Cardiac fibroblast (primary cell): ENCODE results near the gene F2R.

Experiments
- DNase-seq, 2 donors: peaks; one replicate each; pipeline versions ENCODE4 v3.0.0 to v3.0.0-alpha.2; 2010; ENCODE audit warnings: low read depth in 2 of 2
- H3K4me3 ChIP-seq, 2 donors: replicated peaks in 1 of 2; 1 replicate in 1 of 2; 2 replicates in 1 of 2; pipeline ENCODE4 v1.5.1; 2011; ENCODE audit warnings: low read depth in 2 of 2, low read length in 2 of 2, mild to moderate bottlenecking in 2 of 2, moderate library complexity in 1 of 2
- CTCF ChIP-seq: IDR thresholded peaks from one replicate; pipeline ENCODE4 v1.5.1; 2011; ENCODE audit warnings: low read depth, mild to moderate bottlenecking, low read length, inconsistent platforms

The F2R gene

DNA sequence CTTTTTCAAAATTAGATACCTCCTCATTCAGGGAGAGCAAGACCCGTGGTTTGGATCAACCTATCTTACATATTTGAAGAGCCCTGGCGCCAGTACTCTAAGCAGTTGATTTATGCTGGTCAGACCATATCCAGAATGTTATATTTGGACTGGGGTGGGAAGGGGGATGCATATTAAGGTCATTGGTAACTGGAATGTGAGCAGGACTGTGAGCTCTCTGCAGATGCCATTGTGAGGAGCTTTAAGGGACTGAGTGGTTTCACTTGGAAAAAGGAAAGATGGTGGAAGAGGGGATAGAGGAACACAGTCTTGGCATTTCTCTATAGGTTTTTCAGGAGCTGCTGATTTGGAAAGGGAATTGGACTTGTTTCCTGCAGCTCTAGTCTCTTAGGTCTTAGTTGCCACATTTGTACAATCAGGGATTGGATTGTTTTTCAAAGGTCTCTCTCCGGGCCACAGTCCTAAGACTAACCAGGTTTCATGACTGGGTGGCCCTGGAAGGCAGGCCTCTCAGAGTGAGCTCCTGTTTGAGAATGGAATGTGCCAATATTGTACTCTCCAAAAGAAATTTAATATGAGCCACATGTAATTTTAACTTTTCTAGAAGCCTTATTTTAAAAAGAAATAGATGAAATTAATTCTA, 25.8 kb upstream of the F2R start:
- no peak overlapping the region for H3K4me3 ChIP-seq
- no peak for TF ChIP-seq CTCF
- peak in 1 of 2 donors; percentile 44 for DNase-seq

GRCh38 chr5:76690704-76691466, 25.0 kb upstream of the F2R start:
- TF ChIP-seq CTCF, result no peak
- H3K4me3 ChIP-seq, result no peak overlapping the region
- DNase-seq, result peak in 1 of 2 donors; percentile 82

DNA sequence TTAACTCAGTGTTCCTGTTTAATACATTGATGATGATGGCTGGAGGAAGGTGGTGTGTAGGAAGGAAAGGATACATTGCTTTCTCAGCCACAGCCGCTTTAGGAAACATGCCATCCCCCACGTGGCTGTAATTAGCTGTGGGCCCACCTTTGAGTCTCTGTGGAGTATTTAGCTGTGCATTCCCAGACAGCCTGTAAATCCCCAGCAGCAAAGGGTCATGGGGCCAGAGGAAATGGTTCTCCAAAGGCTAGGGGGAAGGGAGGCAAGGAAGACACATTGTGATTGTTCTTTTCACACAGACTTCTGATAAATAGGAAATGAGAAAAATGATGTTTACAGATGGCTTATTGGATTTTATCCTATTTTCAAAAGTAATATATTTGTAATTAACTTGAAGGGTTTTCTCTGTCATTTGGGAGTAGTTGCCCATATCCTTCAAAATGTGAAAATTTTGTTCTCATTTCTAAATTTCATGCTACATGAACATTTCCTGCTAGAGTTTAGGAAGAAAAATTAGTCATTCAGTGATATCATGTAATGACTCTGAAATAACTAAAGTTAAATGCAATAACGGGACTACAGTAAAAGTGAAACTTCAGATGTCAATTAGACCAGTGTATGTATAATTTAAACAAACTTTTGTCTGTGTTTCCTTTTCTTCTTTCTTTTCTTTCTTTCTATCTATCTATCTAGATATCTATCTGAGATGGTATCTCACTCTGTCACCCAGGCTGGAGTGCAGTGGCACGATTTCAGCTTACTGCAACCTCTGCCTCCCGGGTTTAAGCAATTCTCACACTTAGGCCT, 24.3 kb upstream of the F2R start:
- H3K4me3 ChIP-seq, result no peak overlapping the region

GRCh38 chr5:76692274-76692540, 23.7 kb upstream of the F2R start:
- no peak overlapping the region for H3K4me3 ChIP-seq
- DNase-seq, result no peak
- TF ChIP-seq CTCF, result no peak

More for the DNA sequence above, 24.3 kb upstream of the F2R start:
- no peak for TF ChIP-seq CTCF
- DNase-seq, result peak; percentile 73 to 90

DNA sequence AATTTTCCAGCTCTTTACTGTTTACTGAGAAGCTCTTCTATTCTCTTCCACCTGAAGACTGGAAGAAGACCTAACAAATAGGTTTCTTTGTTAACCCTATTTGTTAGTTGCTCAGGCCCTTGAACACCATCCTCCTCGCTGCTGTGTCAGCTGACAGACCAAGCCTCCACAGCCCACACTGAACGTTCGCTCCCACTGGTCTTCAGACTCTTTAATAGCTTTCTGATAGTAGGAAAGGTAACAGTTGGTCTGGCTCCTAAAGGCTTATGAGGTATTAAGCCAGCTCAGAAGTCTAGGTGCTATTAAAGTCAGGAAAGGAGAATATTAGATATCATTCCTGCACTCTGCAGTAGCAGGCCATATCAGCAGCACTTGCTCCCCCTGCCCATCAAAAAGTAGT, 23.3 kb upstream of the F2R start:
- DNase-seq, result no peak
- TF ChIP-seq CTCF, result no peak
- no peak overlapping the region for H3K4me3 ChIP-seq

- H3K4me3 ChIP-seq, result no peak overlapping the region
- TF ChIP-seq CTCF, result no peak
- no peak for DNase-seq
Observed at GRCh38 chr5:76693141-76693540, 22.8 kb upstream of the F2R start.
